ENCODE data around the gene ENDOV.

ENDOV gene

DNA sequence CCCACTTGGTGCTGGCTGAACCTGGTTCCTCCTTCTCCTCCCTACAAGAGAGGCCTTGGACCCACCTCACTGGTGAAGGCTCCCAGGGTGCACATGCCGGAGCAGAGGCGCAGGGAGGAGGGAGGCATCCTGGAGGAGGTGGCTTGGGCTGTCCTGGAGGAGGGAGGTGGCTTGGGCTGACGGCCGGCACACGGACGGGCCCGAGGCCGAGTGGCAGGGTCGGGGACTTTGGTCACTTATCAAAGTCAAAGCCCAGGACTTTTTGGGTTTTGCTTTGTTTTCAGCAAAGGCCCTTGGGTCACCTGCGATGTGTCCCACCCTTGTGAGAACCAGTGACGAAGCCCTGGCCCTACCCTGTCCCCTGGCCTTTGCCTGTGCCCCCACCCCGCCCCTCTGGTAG lies 28.5 kb downstream of the ENDOV start:
- Histone ChIP-seq H3K27me3 (ENCODE audit: insufficient read depth, low read length, poor library complexity) (no peaks in the 10 kb centered on the region), H3K4me1 (ENCODE audit: insufficient read depth, low read length) (no peaks in the 10 kb centered on the region), H3K9ac (ENCODE audit: low read depth, low read length) (no peak overlapping the region), H3K79me2 (ENCODE audit: insufficient read depth, low read length) (no peaks in the 10 kb centered on the region), H3K27ac (ENCODE audit: low read length) (no peak overlapping the region), H3K9me3 (ENCODE audit: insufficient read depth, low read length, severe bottlenecking) (no peaks in the 10 kb centered on the region), H2AFZ (ENCODE audit: low read depth, low read length) (no peak overlapping the region), H3K36me3 (ENCODE audit: insufficient read depth, low read length) (no peaks in the 10 kb centered on the region), H3K4me3 (ENCODE audit: low read depth in 1 of 2, low read length in 2 of 2) (no peak overlapping the region), H3K4me2 (ENCODE audit: insufficient read depth, low read length) (no peak overlapping the region), H4K20me1 (ENCODE audit: insufficient read depth, low read length) (peaks cover 9% of the 10 kb centered on the region)
- ATAC-seq (ENCODE audit: insufficient read depth, low read depth) (no peak), DNase-seq (no peak)
- no peak for TF ChIP-seq EZH2 (IDR thresholded peaks at IDR 0.05; ENCODE audit: borderline replicate concordance, low read depth, low read length, severe bottlenecking)
- TF ChIP-seq, protein P1, sequence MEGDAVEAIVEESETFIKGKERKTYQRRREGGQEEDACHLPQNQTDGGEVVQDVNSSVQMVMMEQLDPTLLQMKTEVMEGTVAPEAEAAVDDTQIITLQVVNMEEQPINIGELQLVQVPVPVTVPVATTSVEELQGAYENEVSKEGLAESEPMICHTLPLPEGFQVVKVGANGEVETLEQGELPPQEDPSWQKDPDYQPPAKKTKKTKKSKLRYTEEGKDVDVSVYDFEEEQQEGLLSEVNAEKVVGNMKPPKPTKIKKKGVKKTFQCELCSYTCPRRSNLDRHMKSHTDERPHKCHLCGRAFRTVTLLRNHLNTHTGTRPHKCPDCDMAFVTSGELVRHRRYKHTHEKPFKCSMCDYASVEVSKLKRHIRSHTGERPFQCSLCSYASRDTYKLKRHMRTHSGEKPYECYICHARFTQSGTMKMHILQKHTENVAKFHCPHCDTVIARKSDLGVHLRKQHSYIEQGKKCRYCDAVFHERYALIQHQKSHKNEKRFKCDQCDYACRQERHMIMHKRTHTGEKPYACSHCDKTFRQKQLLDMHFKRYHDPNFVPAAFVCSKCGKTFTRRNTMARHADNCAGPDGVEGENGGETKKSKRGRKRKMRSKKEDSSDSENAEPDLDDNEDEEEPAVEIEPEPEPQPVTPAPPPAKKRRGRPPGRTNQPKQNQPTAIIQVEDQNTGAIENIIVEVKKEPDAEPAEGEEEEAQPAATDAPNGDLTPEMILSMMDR (IDR thresholded peaks at IDR 0.05; ENCODE audit: borderline replicate concordance, extremely low read depth, low read length, poor library complexity, severe bottlenecking): no peak

DNA sequence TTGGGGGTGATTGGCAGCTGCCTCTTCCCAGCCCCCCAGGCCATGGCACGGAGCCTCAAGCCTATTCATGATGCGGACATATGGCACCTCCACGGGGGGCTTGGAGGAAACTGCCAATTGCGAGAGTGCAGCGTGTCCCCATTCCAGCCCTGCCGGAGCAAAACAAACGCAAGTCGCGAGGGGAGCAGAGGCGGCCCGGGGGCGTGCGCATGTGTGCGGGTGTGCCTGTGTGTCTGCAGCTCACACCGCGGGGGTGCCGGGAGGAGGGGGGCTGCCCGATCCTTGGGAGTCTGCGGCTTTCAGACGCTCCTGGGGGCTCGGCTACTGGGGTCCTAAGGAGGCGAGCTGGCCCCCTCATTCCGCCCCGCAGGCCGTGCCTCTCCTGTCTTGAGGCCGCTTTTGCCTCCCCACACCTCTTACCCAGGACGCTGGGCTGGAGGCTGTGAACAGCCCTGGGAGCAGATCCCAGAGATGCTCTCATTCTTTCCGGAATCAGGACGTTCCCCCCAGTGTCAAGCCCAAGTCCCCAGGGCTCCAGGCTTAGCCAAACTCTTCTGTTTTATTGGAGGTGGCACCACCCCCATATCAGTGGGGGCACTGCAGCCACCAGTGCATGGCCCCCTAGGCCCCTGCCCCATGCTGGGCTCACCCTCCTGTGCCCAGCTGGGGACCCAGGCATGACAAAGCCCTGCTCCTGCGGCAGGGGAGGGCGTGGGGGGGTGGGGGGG lies 29.1 kb downstream of the ENDOV start:
- Histone ChIP-seq H3K4me1 (ENCODE audit: insufficient read depth, low read length) (no peaks in the 10 kb centered on the region), H3K4me3 (ENCODE audit: low read depth in 1 of 2, low read length in 2 of 2) (no peak overlapping the region), H3K36me3 (ENCODE audit: insufficient read depth, low read length) (no peaks in the 10 kb centered on the region), H3K9ac (ENCODE audit: low read depth, low read length) (no peak overlapping the region), H4K20me1 (ENCODE audit: insufficient read depth, low read length) (peaks cover 9% of the 10 kb centered on the region), H2AFZ (ENCODE audit: low read depth, low read length) (no peak overlapping the region), H3K27ac (ENCODE audit: low read length) (no peak overlapping the region), H3K27me3 (ENCODE audit: insufficient read depth, low read length, poor library complexity) (no peaks in the 10 kb centered on the region), H3K4me2 (ENCODE audit: insufficient read depth, low read length) (no peak overlapping the region), H3K9me3 (ENCODE audit: insufficient read depth, low read length, severe bottlenecking) (no peaks in the 10 kb centered on the region), H3K79me2 (ENCODE audit: insufficient read depth, low read length) (no peaks in the 10 kb centered on the region)
- no peak for ATAC-seq (ENCODE audit: insufficient read depth, low read depth)
- no peak for DNase-seq
- TF ChIP-seq, protein P1 (IDR thresholded peaks at IDR 0.05; ENCODE audit: borderline replicate concordance, extremely low read depth, low read length, poor library complexity, severe bottlenecking): no peak

DNA sequence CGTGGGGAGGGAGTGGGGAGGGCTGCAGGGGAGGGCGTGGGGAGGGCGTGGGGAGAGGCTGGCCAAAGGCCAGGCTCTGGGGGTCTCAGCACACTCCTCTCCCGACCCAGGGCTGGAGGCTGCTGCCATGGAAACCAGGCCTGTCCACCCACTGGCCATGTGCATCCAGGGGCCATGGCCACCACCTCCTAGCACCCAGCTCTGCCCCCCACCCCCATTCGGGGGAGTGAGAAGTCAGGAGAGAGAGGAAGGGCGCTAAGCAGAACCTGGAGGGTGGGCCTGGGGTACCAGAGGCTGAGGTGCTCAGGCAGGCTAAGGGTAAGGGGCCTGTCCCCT lies 29.6 kb downstream of the ENDOV start:
- Histone ChIP-seq H3K4me1 (ENCODE audit: insufficient read depth, low read length) (no peaks in the 10 kb centered on the region), H4K20me1 (ENCODE audit: insufficient read depth, low read length) (peaks cover 8% of the 10 kb centered on the region), H3K79me2 (ENCODE audit: insufficient read depth, low read length) (no peaks in the 10 kb centered on the region), H3K9ac (ENCODE audit: low read depth, low read length) (no peak overlapping the region), H3K36me3 (ENCODE audit: insufficient read depth, low read length) (no peaks in the 10 kb centered on the region), H2AFZ (ENCODE audit: low read depth, low read length) (no peak overlapping the region), H3K9me3 (ENCODE audit: insufficient read depth, low read length, severe bottlenecking) (no peaks in the 10 kb centered on the region), H3K27me3 (ENCODE audit: insufficient read depth, low read length, poor library complexity) (no peaks in the 10 kb centered on the region), H3K4me3 (ENCODE audit: low read depth in 1 of 2, low read length in 2 of 2) (no peak overlapping the region), H3K4me2 (ENCODE audit: insufficient read depth, low read length) (no peak overlapping the region), H3K27ac (ENCODE audit: low read length) (no peak overlapping the region)
- ATAC-seq (ENCODE audit: insufficient read depth, low read depth): no peak
- DNase-seq: no peak
- TF ChIP-seq, protein P1 (IDR thresholded peaks at IDR 0.05; ENCODE audit: borderline replicate concordance, extremely low read depth, low read length, poor library complexity, severe bottlenecking): no peak
- TF ChIP-seq EZH2 (IDR thresholded peaks at IDR 0.05; ENCODE audit: borderline replicate concordance, low read depth, low read length, severe bottlenecking): no peak

Measured in DND-41 (cell line).